GM08714 (cell line): ENCODE measurements around the gene CDK8.
"Not testable (repeated sequence)": the region's sequence is repeated elsewhere in the genome, so short reads cannot be mapped to it uniquely, and the experiment has no call there.

Experiments
- H3K4me3 ChIP-seq: fragments of 200-500 bp; sonication (Bioruptor generic); 2 replicates; pipeline ENCODE4 v1.5.1; 2014; ENCODE audit warnings: mild to moderate bottlenecking, low read length, inconsistent platforms
- ZNF274 ChIP-seq: IDR thresholded peaks from 2 replicates; pipeline ENCODE4 v1.6.1; 2012; ENCODE audit warnings: mild to moderate bottlenecking, low read depth, low read length

The CDK8 gene

DNA sequence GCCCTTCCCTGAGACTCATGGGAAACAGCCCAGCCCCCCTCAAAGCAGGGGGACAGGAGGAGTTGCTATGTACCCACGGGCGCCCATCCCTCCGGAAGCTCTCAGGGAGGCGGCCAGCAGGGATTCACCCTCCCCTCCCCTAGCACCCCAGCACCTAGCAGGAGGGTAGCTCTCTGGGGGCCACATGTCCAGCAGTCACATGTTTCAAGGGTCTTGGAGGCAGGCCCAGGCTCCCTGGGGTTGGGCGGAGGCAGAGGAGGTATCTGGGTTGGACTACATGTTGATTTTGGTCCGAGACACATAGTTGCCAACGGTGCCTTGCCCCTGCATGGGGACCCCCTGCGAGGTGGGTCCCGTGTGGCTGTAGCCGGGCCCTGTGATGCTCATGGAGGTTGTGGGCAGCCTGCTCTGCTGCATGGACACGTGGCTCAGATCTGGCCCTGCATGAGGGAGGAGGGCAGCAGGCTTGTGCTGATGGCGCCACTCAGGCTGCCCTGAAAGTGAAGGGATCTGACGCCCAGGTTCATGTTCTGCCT, 24.8 kb upstream of the CDK8 start:
- no peak for TF ChIP-seq ZNF274
- H3K4me3 ChIP-seq = no peak overlapping the region

- H3K4me3 ChIP-seq = no peak overlapping the region
Measured at GRCh38 chr13:26230703-26231102, 23.2 kb upstream of the CDK8 start.

DNA sequence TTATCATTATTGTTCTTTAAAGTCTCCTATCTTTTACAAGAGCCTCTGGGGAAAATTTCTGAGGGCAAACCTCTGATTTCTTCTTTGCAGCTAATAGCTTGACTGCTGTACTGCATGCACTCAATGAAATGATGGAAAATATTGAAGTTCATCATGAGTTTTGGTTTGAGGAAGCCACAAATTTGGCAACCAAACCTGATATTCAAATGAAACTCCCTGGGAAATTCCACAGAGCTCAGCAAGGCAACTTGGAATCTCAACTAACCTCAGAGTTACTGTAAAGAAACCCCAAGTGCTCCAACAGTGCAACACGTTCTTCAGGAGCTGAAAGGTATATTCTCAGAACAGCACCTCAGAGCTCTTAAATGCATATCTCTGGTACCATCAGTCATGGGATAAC, 17.6 kb upstream of the CDK8 start:
- TF ChIP-seq ZNF274 = no peak
- no peak overlapping the region for H3K4me3 ChIP-seq

More at GRCh38 chr13:26230703-26231102, 23.2 kb upstream of the CDK8 start:
- no peak for TF ChIP-seq ZNF274

DNA sequence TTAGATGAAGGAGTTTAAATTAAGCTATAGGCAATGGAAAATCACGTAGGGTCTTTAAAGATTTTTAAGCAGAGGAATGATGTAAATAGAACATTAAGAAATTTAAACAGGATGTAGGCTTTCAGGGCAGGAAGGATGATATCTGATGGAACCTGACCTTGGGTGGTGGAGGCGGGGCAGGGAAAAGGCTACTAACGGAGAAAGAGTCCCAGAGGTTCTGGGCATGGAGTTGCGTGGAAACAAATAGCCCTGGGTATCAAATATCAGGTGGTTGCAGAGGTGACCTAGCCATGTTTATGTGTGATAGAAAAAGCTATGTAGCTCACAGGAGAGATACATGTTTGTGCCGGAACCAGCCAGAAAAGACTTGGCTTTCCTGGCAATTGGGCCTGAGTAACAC, 7.8 kb upstream of the CDK8 start:
- no peak overlapping the region for H3K4me3 ChIP-seq
- no peak for TF ChIP-seq ZNF274

DNA sequence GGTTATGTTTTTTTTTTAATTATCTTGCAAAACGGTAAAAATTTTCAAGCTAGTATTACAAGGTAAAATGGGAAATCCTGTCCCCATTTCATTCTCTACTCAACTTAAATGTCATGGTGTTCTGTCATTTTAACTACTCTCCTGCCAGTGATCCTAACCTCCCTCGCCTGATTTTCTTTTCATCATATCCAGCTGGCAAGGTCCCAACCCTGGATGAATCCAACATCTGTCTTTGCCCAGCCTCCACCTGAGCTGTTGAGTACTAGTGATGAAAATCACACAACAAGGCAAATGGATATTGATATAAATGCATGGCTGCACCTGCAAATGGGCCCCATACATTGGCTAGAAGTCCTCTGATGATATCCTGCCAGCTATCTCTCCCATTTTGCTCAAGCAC, 6.9 kb upstream of the CDK8 start:
- no peak for TF ChIP-seq ZNF274
- H3K4me3 ChIP-seq = no peak overlapping the region

DNA sequence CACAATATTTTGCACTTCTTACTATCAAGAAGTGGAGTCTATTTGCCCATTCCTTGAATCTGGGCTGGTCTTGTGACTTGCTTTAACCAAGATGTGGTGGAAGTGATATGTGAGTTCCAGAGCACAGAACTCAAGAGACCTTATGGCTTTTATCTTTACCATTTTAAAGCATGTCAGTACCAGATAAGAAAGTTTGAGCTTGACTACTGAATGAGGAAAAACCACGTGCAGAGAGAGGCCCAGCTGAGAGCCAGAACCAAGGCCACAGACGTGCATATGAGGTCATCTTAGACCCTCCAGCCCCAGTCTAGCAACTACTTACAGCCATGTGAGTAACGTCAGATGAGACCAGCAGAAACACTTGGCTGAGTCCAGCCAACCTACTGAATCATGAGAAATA, 6.3 kb upstream of the CDK8 start:
- TF ChIP-seq ZNF274 = no peak
- no peak overlapping the region for H3K4me3 ChIP-seq

- H3K4me3 ChIP-seq = no peak overlapping the region
- TF ChIP-seq ZNF274 = no peak
Measured at GRCh38 chr13:26249551-26249950, 4.4 kb upstream of the CDK8 start.

GRCh38 chr13:26252006-26252405, 1.9 kb upstream of the CDK8 start:
- not testable (repeated sequence) for H3K4me3 ChIP-seq

GRCh38 chr13:26253262-26253786, 605 bp upstream of the CDK8 start:
- peak overlapping the region; percentile 99; the same call in 1 of the 2 replicates for H3K4me3 ChIP-seq
- no peak for TF ChIP-seq ZNF274

- TF ChIP-seq ZNF274 = no peak
- H3K4me3 ChIP-seq = peak overlapping the region; percentile 99
Measured at GRCh38 chr13:26254583-26255111, 718 bp downstream of the CDK8 start.

DNA sequence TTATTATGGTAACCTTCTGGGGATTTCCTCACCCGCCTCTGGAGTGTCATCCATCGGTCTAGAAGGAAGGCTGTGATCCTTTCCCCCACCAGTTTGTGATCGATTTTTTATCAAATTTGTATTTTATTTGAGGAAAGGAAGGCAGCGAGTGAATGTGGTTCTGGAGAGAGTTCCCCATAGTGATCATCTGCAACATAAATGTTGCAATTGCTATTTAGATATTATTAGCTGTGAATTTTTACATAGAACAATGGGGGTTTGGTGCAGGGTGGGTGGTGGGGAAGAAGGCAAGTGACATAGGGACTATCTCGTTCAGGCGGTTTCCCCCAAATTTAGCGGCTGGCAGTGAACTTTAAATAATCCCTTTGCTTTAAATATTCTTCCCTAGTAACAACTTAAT, 1.2 kb downstream of the CDK8 start:
- no peak for TF ChIP-seq ZNF274
- peak overlapping the region; percentile 99 for H3K4me3 ChIP-seq

DNA sequence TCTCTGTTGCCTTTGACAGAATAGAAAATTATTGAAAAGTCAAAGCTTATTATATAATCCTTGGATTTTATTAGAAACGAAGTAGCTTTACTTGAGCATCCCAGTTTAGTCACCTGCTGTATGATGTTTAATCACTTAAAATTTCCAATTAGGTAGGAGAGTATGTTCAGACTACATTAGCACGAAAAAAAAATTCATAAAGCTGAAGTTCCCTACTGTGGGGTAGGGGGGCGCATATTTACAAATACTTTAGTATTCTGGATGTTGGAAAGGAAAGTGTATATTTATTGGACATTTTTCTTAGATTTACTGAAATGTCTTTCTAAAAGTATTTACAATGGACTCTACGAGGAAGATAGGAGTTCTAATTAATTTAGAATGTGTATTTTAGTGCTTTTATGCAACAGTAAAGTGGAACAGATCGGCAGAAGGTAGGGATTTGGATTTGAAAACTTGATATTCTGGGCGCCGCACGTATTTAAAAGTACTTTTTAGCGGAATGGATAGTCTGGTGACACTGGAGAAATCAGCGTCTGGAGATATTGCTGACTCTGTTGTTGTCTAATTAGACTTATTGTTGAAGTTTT, 1.9 kb downstream of the CDK8 start:
- peak overlapping the region; percentile 99; the same call in 1 of the 2 replicates for H3K4me3 ChIP-seq
- no peak for TF ChIP-seq ZNF274

- H3K4me3 ChIP-seq = no peak overlapping the region; the same call in 1 of the 2 replicates
- no peak for TF ChIP-seq ZNF274
Measured at GRCh38 chr13:26257049-26257448, 3.1 kb downstream of the CDK8 start.

DNA sequence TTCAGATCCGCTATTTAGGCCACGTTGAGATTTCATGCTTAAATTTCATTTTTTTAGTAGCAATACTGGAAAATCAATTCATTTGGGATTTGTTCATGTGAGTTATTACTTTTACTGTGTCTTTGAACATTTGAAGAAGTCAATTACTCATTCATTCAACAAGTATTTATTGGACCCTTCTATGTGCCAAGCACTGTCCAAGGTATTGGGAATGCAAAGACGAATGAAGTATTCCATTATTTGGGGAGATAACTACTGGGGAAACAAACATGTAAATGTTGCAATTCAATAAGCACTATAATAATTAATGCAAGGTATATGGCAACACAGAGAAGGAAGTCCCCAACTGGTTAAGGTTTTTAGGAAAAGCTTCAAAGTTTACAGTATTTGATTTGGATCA, 5.7 kb downstream of the CDK8 start:
- TF ChIP-seq ZNF274 = no peak
- H3K4me3 ChIP-seq = no peak overlapping the region

DNA sequence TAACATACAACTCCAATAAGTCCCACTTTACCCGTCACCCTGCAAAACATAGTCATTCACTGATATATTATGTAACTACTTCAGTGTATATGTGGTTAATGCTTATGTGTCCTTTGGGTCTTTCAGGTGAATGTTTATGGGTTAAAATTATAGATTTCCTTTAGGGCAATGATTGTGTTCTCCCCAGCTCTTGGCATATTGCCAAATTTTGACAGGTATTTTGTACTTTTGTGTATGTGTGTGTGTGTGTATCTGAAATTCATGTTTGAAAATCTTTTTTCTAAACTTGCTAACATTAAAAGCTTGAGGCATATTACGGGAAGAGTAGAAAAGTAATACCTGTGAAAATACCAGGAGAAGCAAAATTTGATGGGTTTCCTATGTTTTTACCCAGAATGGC, 8.2 kb downstream of the CDK8 start:
- no peak for TF ChIP-seq ZNF274
- H3K4me3 ChIP-seq = no peak overlapping the region

- TF ChIP-seq ZNF274 = no peak
- H3K4me3 ChIP-seq = no peak overlapping the region
Measured at GRCh38 chr13:26266311-26266710, 12.4 kb downstream of the CDK8 start.

DNA sequence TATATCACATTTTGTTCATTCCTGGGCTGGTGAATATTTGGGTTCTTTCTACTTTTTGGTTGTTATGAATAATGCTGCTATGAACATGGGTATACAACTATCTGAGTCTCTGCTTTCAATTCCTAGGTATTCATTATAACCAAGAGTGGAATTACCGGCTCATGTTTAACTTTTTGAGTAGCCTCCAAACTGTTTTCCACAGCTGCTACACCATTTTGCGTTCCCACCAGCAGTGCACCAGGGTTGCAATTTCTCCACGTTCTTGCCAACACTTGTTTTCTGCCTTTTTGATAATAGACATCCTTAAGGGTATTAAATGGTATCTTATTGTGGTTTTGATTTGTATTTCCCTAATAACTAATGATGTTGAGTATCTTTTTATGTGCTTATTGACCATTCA, 16.8 kb downstream of the CDK8 start:
- TF ChIP-seq ZNF274 = no peak
- H3K4me3 ChIP-seq = no peak overlapping the region
